ENCODE data around the gene PKP4. TPM values are rescaled to one million over a fixed set of nuclear protein-coding genes. Genes with fewer than 3 reads are reported as not detected.

The PKP4 gene
- total and polyA plus RNA-seq, 9 donors = 22.8 to 31.1 (median 24.8) TPM

DNA sequence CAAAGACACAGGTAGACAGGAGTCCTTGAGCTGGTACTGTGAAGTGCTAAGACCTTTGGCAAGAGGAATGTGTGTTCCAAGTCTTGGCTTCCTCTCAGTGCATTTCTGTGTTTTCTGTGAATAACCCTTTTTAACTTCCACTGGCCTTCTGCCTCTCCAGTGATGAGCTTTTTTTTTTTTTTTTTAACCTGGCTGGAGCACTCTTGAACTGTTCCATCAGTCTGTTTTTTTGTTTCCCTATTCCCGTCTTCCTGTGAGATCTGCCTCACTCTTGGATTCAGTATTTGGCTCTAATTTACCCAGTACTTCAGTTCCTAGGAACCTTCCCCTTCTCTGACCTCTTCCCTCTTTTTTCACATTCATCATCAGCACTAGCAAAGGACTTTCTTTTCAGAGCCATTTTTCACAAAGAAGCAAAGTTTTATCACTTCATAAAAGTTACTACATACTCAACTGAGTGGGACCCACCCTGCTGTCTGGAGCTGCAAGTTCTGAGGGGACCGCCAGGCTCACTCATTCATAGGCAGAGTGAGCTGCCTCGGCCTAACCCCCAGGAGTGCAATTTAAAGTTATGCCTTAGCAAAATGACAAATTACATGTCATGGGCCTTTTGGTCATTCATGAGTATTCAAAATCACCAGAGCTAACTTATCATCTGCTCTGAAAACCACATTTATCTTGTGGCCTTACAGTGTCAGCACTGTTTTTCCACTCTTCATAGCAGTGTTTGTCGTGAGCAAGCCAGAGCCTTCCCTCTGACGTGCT lies 211.4 kb downstream of the PKP4 start:
- Histone ChIP-seq H3K9me3 (replicated peaks; ENCODE audit: control insufficient read depth, low read depth, low read length) (no peaks in the 10 kb centered on the region), H3K27ac (ENCODE audit: low read length) (peak overlapping the region; percentile 78), H3K4me1 (ENCODE audit: control insufficient read depth, insufficient read depth, low read length) (peaks cover 11% of the 10 kb centered on the region), H3K27me3 (ENCODE audit: control insufficient read depth, insufficient read depth, low read length) (no peaks in the 10 kb centered on the region), H3K36me3 (ENCODE audit: control insufficient read depth, insufficient read depth, low read length) (peaks cover 30% of the 10 kb centered on the region), H3K4me3 (ENCODE audit: low read length) (no peak overlapping the region)
- WGBS (ENCODE audit: insufficient coverage) = 27% methylated on average over 4 of the region's 5 CpGs
- DNase-seq = peak; percentile 95

DNA sequence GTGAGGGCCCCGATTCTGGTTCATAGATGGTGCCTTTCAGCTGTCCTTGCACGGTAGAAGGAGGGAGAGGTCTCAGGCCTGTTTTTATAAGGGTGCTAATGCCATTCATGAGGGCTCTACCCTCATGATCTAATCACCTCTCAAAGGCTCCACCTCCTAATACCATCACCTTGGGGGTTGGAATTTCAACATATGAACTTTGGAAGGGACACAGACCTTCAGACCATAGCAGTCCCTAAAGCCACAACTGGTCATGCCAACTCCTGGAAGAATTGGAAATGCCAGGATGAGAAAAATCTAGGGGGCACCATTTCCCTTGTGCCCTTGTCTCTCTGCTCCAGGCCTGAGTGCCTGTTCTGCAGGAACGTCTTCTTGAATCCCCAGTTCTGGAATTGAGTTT lies 213.5 kb downstream of the PKP4 start:
- no peaks in the 10 kb centered on the region for H3K27me3 ChIP-seq (ENCODE audit: control insufficient read depth, insufficient read depth, low read length)

DNA sequence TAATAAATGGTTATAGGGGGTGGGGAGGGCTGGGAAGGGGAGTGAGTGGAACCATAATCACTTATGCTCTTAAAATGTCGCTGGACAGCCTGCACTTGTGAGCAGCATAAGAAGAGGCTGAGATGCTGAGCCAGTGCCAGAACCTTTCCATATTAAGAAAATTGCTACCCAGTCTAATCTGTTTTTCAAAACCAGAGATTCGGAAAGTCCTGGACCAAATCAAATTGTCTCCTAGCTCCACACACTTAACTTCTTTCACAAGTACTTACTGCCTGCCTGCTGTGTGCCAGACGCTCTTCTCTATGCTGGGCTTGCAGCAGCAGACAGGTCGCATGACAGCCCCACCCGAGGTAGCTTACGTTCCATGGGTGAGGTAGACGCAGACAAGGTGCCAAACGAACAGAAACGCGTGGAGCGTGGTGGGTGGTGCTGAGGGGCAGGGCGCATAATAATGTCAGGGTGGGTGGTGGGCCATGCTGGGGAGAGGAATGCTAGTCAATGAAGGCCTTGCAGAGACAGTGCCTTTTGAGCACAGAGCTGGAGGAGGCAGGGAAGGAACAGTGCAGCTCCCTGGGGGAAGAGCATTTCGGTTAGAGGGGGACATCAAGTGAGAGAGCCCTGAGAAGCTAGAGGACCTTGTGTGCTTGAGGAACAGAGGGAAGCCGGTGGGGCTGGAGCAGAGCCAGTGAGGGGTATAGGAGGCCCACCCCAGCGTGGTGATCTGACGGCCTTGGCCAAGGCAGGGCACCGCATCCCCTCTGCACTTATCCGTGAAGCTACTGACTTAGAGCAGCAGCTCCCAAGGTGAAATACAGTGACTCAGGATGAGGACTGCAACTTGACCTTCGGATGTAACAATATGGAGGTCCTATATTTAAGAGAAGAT lies 214.9 kb downstream of the PKP4 start:
- Histone ChIP-seq H3K27me3 (ENCODE audit: control insufficient read depth, insufficient read depth, low read length) (no peaks in the 10 kb centered on the region), H3K27ac (ENCODE audit: low read length) (no peak overlapping the region), H3K9me3 (replicated peaks; ENCODE audit: control insufficient read depth, low read depth, low read length) (no peaks in the 10 kb centered on the region), H3K36me3 (ENCODE audit: control insufficient read depth, insufficient read depth, low read length) (peaks cover 34% of the 10 kb centered on the region), H3K4me1 (ENCODE audit: control insufficient read depth, insufficient read depth, low read length) (peaks cover 12% of the 10 kb centered on the region), H3K4me3 (ENCODE audit: low read length) (no peak overlapping the region)
- 78% methylated on average over 18 of the region's 19 CpGs for WGBS (ENCODE audit: insufficient coverage)
- DNase-seq = peak; percentile 45

More for the DNA sequence above, 213.5 kb downstream of the PKP4 start:
- peaks cover 11% of the 10 kb centered on the region for H3K4me1 ChIP-seq (ENCODE audit: control insufficient read depth, insufficient read depth, low read length)
- H3K9me3 ChIP-seq (replicated peaks; ENCODE audit: control insufficient read depth, low read depth, low read length) = no peaks in the 10 kb centered on the region
- H3K4me3 ChIP-seq (ENCODE audit: low read length) = no peak overlapping the region
- no peak overlapping the region for H3K27ac ChIP-seq (ENCODE audit: low read length)
- WGBS (ENCODE audit: insufficient coverage) = 78% methylated on average over 1 of the region's 3 CpGs
- no peak for DNase-seq
- H3K36me3 ChIP-seq (ENCODE audit: control insufficient read depth, insufficient read depth, low read length) = peaks cover 31% of the 10 kb centered on the region

DNA sequence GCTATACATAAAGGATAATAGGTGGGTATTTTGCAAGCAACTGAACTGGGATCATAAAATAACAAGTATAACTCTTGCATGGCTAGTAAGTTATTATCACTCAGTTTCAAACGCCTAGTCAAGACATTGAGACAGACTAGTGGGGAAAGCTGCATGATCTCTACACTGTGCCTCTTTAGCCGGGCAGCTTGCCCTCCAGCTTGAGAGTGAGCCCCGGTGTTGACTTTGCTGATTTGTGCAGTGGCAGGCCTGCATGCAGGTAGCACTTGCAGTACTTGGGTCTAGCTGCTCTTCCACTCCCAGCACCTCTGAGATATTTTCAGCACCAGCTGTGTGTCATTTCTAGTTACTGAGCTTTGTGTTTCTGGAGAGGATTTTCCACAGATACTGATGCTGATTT lies 219.5 kb downstream of the PKP4 start:
- H3K4me1 ChIP-seq (ENCODE audit: control insufficient read depth, insufficient read depth, low read length) = peaks cover 9% of the 10 kb centered on the region
- peaks cover 34% of the 10 kb centered on the region for H3K36me3 ChIP-seq (ENCODE audit: control insufficient read depth, insufficient read depth, low read length)
- H3K27me3 ChIP-seq (ENCODE audit: control insufficient read depth, insufficient read depth, low read length) = no peaks in the 10 kb centered on the region
- 100% methylated on average over 2 of the region's 3 CpGs for WGBS (ENCODE audit: insufficient coverage)
- no peak overlapping the region for H3K4me3 ChIP-seq (ENCODE audit: low read length)
- DNase-seq = no peak
- no peaks in the 10 kb centered on the region for H3K9me3 ChIP-seq (replicated peaks; ENCODE audit: control insufficient read depth, low read depth, low read length)
- H3K27ac ChIP-seq (ENCODE audit: low read length) = no peak overlapping the region

DNA sequence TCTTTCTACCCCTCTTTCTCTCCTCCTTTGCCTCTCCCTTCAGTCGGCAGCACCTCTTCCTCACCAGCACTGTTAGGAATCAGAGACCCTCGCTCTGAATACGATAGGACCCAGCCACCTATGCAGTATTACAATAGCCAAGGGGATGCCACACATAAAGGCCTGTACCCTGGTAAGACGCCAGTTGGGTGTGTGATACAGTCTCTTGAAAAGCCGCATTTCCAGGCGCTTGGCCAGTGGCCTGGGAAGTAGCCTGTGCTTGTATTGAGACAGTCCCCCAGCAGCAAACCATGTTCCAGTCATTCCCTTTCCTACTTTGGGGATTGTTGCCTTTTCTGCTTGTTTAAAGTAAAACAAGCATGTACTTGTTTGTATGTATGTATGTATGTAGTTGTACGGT lies 219.9 kb downstream of the PKP4 start:
- peak; percentile 35 for DNase-seq
- Histone ChIP-seq H3K4me3 (ENCODE audit: low read length) (no peak overlapping the region), H3K9me3 (replicated peaks; ENCODE audit: control insufficient read depth, low read depth, low read length) (no peaks in the 10 kb centered on the region), H3K4me1 (ENCODE audit: control insufficient read depth, insufficient read depth, low read length) (peaks cover 9% of the 10 kb centered on the region), H3K27me3 (ENCODE audit: control insufficient read depth, insufficient read depth, low read length) (no peaks in the 10 kb centered on the region), H3K27ac (ENCODE audit: low read length) (no peak overlapping the region), H3K36me3 (ENCODE audit: control insufficient read depth, insufficient read depth, low read length) (peaks cover 34% of the 10 kb centered on the region)
- 71% methylated on average over 1 of the region's 7 CpGs for WGBS (ENCODE audit: insufficient coverage)

DNA sequence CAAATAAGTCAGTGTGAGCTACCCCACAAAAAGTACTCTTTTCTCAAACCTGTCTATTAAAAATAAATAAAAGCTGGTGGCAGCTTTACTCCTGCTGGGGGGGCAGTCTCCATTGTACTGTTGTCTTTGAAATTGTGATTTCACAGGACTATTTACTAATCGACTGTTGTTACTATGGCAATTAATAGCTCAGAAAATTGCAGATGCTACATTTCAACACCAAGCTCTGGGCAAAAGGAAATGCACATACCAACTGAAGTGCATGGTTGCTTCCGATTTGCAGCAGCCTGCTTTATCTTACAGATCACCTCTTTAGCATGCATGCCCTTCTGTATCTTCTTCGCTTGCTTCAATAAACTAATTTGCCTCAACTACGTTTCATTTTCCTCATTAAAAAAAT lies 220.8 kb downstream of the PKP4 start:
- Histone ChIP-seq H3K27ac (ENCODE audit: low read length) (no peak overlapping the region), H3K9me3 (replicated peaks; ENCODE audit: control insufficient read depth, low read depth, low read length) (no peaks in the 10 kb centered on the region), H3K4me3 (ENCODE audit: low read length) (no peak overlapping the region), H3K27me3 (ENCODE audit: control insufficient read depth, insufficient read depth, low read length) (no peaks in the 10 kb centered on the region), H3K4me1 (ENCODE audit: control insufficient read depth, insufficient read depth, low read length) (peaks cover 9% of the 10 kb centered on the region), H3K36me3 (ENCODE audit: control insufficient read depth, insufficient read depth, low read length) (peaks cover 33% of the 10 kb centered on the region)
- WGBS (ENCODE audit: insufficient coverage) = 58% methylated on average over 2 of the region's 4 CpGs
- DNase-seq = peak; percentile 31

DNA sequence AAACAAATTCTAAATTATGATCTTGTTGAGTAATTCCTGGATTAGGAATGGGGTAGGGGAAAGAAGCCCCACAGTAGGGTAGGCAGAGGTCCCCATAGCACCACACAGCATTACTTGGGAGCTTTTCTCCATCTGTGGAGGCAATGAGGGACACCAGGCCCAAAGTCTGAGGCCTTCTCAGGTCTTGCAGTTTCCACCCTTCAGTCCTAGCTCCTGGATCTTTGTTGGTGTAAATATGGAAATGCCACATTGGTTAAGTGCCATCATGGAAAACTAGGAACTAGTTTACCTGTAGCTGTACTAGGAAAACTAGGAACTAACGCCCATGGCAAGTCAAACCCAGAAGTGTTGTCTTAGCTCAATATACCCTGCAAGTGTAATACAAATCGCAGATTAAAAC lies 225.1 kb downstream of the PKP4 start:
- WGBS (ENCODE audit: insufficient coverage) = no CpG with 5 or more reads among the region's 2 CpGs

DNA sequence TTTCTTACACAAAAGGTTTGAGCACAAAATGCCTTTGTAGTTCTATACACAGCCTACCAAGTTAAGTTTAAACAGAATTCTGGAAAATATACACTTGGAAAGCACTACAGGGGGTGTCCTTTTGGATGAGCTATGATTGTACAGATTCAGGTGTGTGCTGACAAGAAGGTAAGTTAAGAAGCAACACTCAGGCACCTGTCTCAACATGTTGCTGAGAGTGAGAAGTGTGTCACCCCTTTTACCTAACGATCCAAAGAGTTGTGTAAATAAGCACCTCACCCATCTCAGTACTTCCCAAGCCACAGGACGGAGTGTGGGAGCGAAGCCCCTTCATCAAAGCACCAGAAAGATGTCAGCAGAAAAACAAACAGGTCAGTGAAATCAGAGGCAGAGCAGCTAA lies 228.9 kb downstream of the PKP4 start:
- H3K27me3 ChIP-seq (ENCODE audit: control insufficient read depth, insufficient read depth, low read length) = peaks cover 3% of the 10 kb centered on the region
- peaks cover 16% of the 10 kb centered on the region for H3K4me1 ChIP-seq (ENCODE audit: control insufficient read depth, insufficient read depth, low read length)
- peaks cover 2% of the 10 kb centered on the region for H3K36me3 ChIP-seq (ENCODE audit: control insufficient read depth, insufficient read depth, low read length)
- no peak for DNase-seq
- no CpG with 5 or more reads among the region's 3 CpGs for WGBS (ENCODE audit: insufficient coverage)
- H3K4me3 ChIP-seq (ENCODE audit: low read length) = no peak overlapping the region
- H3K27ac ChIP-seq (ENCODE audit: low read length) = no peak overlapping the region
- no peaks in the 10 kb centered on the region for H3K9me3 ChIP-seq (replicated peaks; ENCODE audit: control insufficient read depth, low read depth, low read length)

More for the DNA sequence above, 225.1 kb downstream of the PKP4 start:
- H3K27ac ChIP-seq (ENCODE audit: low read length) = no peak overlapping the region
- H3K27me3 ChIP-seq (ENCODE audit: control insufficient read depth, insufficient read depth, low read length) = no peaks in the 10 kb centered on the region
- H3K4me3 ChIP-seq (ENCODE audit: low read length) = no peak overlapping the region
- H3K9me3 ChIP-seq (replicated peaks; ENCODE audit: control insufficient read depth, low read depth, low read length) = no peaks in the 10 kb centered on the region
- peaks cover 8% of the 10 kb centered on the region for H3K36me3 ChIP-seq (ENCODE audit: control insufficient read depth, insufficient read depth, low read length)
- no peak for DNase-seq
- H3K4me1 ChIP-seq (ENCODE audit: control insufficient read depth, insufficient read depth, low read length) = peaks cover 16% of the 10 kb centered on the region

DNA sequence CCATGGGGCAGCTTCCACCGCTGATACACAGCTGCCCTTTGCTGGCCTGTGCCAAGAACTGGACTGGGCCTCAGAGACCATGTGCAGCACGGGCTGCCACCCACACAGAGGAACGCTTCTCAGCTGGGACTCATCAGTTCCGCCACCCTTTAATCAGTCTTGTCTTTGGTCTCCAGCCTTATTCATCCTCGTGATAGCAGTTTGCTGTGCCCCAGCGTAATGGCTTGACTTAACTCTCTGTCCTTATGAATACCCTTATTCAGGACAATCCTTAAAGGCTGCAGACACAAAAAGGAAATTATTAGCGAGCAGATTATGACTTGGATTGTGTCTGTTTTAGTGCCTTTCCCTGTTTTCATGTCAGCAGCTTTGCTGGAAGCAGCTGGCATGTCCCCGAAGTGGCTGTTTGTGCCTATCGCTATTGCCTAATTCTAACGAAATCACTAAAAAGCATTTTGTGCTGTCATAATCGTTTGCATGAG lies 229.5 kb downstream of the PKP4 start:
- DNase-seq = peak; percentile 76
- Histone ChIP-seq H3K4me1 (ENCODE audit: control insufficient read depth, insufficient read depth, low read length) (peaks cover 16% of the 10 kb centered on the region), H3K36me3 (ENCODE audit: control insufficient read depth, insufficient read depth, low read length) (no peaks in the 10 kb centered on the region), H3K27me3 (ENCODE audit: control insufficient read depth, insufficient read depth, low read length) (peaks cover 3% of the 10 kb centered on the region), H3K4me3 (ENCODE audit: low read length) (no peak overlapping the region), H3K27ac (ENCODE audit: low read length) (no peak overlapping the region), H3K9me3 (replicated peaks; ENCODE audit: control insufficient read depth, low read depth, low read length) (no peaks in the 10 kb centered on the region)
- WGBS (ENCODE audit: insufficient coverage) = 49% methylated on average over 8 of the region's 11 CpGs

DNA sequence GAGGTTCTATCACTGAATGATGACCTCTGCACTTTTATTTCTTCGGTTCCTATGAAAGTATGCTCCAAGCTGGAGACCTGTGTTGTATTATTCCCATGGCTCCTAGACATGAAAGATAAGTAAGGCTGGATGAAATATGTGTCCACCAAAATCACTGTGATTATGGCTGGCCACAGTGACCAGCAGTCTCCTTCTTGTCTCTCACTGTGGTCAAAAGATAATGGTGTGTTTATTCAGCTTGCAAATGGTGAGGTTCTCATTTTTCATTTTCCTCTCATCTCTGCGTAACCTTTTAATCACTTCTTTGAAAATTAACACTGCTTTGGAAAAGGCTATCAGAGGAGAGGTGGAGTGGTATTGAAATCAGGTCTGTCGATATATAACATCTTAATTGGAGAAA lies 230.6 kb downstream of the PKP4 start:
- peaks cover 3% of the 10 kb centered on the region for H3K27me3 ChIP-seq (ENCODE audit: control insufficient read depth, insufficient read depth, low read length)
- H3K4me1 ChIP-seq (ENCODE audit: control insufficient read depth, insufficient read depth, low read length) = peaks cover 16% of the 10 kb centered on the region
- no peaks in the 10 kb centered on the region for H3K9me3 ChIP-seq (replicated peaks; ENCODE audit: control insufficient read depth, low read depth, low read length)
- no peaks in the 10 kb centered on the region for H3K36me3 ChIP-seq (ENCODE audit: control insufficient read depth, insufficient read depth, low read length)
- H3K27ac ChIP-seq (ENCODE audit: low read length) = no peak overlapping the region
- DNase-seq = no peak
- H3K4me3 ChIP-seq (ENCODE audit: low read length) = no peak overlapping the region
- WGBS (ENCODE audit: insufficient coverage) = 86% methylated on average over 1 of the region's 3 CpGs

Measured in muscle of leg (tissue), 11 donors.